Vagina (tissue), 2 donors: ENCODE data around the gene UCK1. TPM values are rescaled to one million over a fixed set of nuclear protein-coding genes. Genes with fewer than 3 reads are reported as not detected.
A peak's percentile ranks its signal among the peaks of the same experiment; 100 is the strongest.

Experiments
- DNase-seq, 2 donors: peaks; one replicate each; pipeline ENCODE4 v3.0.0-alpha.2; 2017; ENCODE audit errors: extremely low spot score in 2 of 2
- H3K27ac ChIP-seq: fragments of 200-600 bp; sonication (generic); one replicate; pipeline ENCODE4 v1.5.1; 2019
- H3K27me3 ChIP-seq: fragments of 200-600 bp; sonication (generic); one replicate; pipeline ENCODE4 v1.5.1; 2019
- H3K36me3 ChIP-seq, 2 donors: fragments of 200-600 bp; sonication (generic); one replicate each; pipeline ENCODE4 v1.5.1; 2017 to 2019
- H3K4me1 ChIP-seq: fragments of 200-600 bp; sonication (generic); one replicate; pipeline ENCODE4 v1.5.1; 2019
- H3K4me3 ChIP-seq, 2 donors: fragments of 200-600 bp; sonication (generic); 1 replicate in 1 of 2; 2 replicates in 1 of 2; pipeline ENCODE4 v1.5.1; 2016 to 2019
- H3K9me3 ChIP-seq: fragments of 200-600 bp; sonication (generic); one replicate; pipeline ENCODE4 v1.5.1; 2019
- CTCF ChIP-seq, 3 experiments: fragments of 450-650 bp in 2 of 3; fragments of 200-600 bp in 1 of 3; sonication (generic) in 1 of 3; IDR thresholded peaks; one replicate each; pipeline ENCODE4 v1.5.1; 2017 to 2019; ENCODE audit warnings: antibody characterized with exemption in 3 of 3, mild to moderate bottlenecking in 2 of 3, moderate library complexity in 2 of 3
- POLR2A ChIP-seq, 2 donors: fragments of 450-650 bp; IDR thresholded peaks; one replicate each; pipeline ENCODE4 v1.6.1; 2017; ENCODE audit warnings: antibody characterized with exemption in 2 of 2, mild to moderate bottlenecking in 2 of 2, moderate library complexity in 2 of 2
- POLR2AphosphoS5 ChIP-seq, 2 donors: sonication (generic); formaldehyde crosslinking; IDR thresholded peaks; one replicate each; pipeline ENCODE4 v1.9.0; 2017; ENCODE audit warnings: antibody characterized with exemption in 2 of 2, mild to moderate bottlenecking in 2 of 2, low read depth in 1 of 2; ENCODE audit not compliant: insufficient read depth in 1 of 2
- intact Hi-C: fragments of 100-400 bp; cut with DNase I; formaldehyde crosslinking; loops from one replicate; pipeline ENCODE4 v1.15.1; 2023
- total RNA-seq: library from RNA; depleted of rRNA; stranded (reverse); fragments of >200 nt; gene quantifications from one replicate; pipeline ENCODE4 v1.2.3, GENCODE V29; 2016

The UCK1 gene
- total RNA-seq, 1 donor from 2014 or later, result 37.3 TPM

- Histone ChIP-seq H3K4me1 (no peaks in the 10 kb centered on the region), H3K27ac (no peak overlapping the region), H3K4me3 (no peak overlapping the region), H3K9me3 (no peaks in the 10 kb centered on the region), H3K36me3 (peaks cover 0 to 64% of the 10 kb centered on the region in 2 donors), H3K27me3 (no peaks in the 10 kb centered on the region)
- intact Hi-C loops, result no loop called here
- no peak for DNase-seq
- TF ChIP-seq CTCF (IDR thresholded peaks at IDR 0.05) (no peak), POLR2AphosphoS5 (IDR thresholded peaks at IDR 0.05; ENCODE audit: insufficient read depth in 1 of 2, low read depth in 1 of 2) (no peak), POLR2A (IDR thresholded peaks at IDR 0.05) (no peak)
Measured at GRCh38 chr9:131511416-131511815, 19.6 kb downstream of the UCK1 start.

GRCh38 chr9:131505012-131505411 lies 26.1 kb downstream of the UCK1 start:
- DNase-seq, result no peak
- Histone ChIP-seq H3K36me3 (peaks cover 0 to 5% of the 10 kb centered on the region in 2 donors), H3K9me3 (no peaks in the 10 kb centered on the region), H3K4me3 (no peak overlapping the region), H3K4me1 (peaks cover 31% of the 10 kb centered on the region), H3K27ac (no peak overlapping the region), H3K27me3 (no peaks in the 10 kb centered on the region)
- no peak for TF ChIP-seq POLR2A (IDR thresholded peaks at IDR 0.05)
- no peak for TF ChIP-seq POLR2AphosphoS5 (IDR thresholded peaks at IDR 0.05; ENCODE audit: insufficient read depth in 1 of 2, low read depth in 1 of 2)
- TF ChIP-seq CTCF (IDR thresholded peaks at IDR 0.05), result no peak
- intact Hi-C loops, result no loop called here

- Histone ChIP-seq H3K9me3 (no peaks in the 10 kb centered on the region), H3K27me3 (no peaks in the 10 kb centered on the region), H3K4me3 (peak overlapping the region; percentile 71 to 85), H3K4me1 (peaks cover 31% of the 10 kb centered on the region), H3K36me3 (peaks cover 0 to 7% of the 10 kb centered on the region in 2 donors), H3K27ac (no peak overlapping the region)
- intact Hi-C loops, result no loop called here
- no peak for DNase-seq
- TF ChIP-seq CTCF (IDR thresholded peaks at IDR 0.05) (no peak), POLR2AphosphoS5 (IDR thresholded peaks at IDR 0.05; ENCODE audit: insufficient read depth in 1 of 2, low read depth in 1 of 2) (no peak), POLR2A (IDR thresholded peaks at IDR 0.05) (no peak)
Measured at GRCh38 chr9:131503626-131504465, 27.2 kb downstream of the UCK1 start.

GRCh38 chr9:131502781-131503625 lies 28.1 kb downstream of the UCK1 start, which contains the start of gene POMT1:
Gene POMT1, plus strand, starts transcription at chr9:131502918. Its CDS starts 1,301 bp downstream, at chr9:131504219.
- intact Hi-C loops, result no loop called here
- TF ChIP-seq POLR2AphosphoS5 (IDR thresholded peaks at IDR 0.05; ENCODE audit: insufficient read depth in 1 of 2, low read depth in 1 of 2) (peak in 1 of 2 donors; percentile 82), CTCF (IDR thresholded peaks at IDR 0.05) (no peak), POLR2A (IDR thresholded peaks at IDR 0.05) (peak in 1 of 2 donors; percentile 27)
- peak within 1 kb of the TSS; percentile 71 to 85 for H3K4me3 ChIP-seq
- H3K27ac ChIP-seq, result peak within 1 kb of the TSS; percentile 72
- no peaks in the 10 kb centered on the region for H3K9me3 ChIP-seq
- H3K4me1 ChIP-seq, result peaks cover 31% of the 10 kb centered on the region
- no peaks in the 10 kb centered on the region for H3K27me3 ChIP-seq
- peaks cover 0 to 15% of the 10 kb centered on the region in 2 donors for H3K36me3 ChIP-seq
- DNase-seq, result no peak
